GM21360 (cell line): ENCODE measurements around the gene TFEB.

Source experiments
- ATAC-seq: cut with Tn5 transposase; IDR thresholded peaks from one replicate; pipeline ENCODE4 v1.9.1; 2021; ENCODE audit warnings: mild to moderate bottlenecking, moderate library complexity; ENCODE audit not compliant: unreplicated experiment

Gene TFEB

GRCh38 chr6:41655176-41655575 lies 80.2 kb downstream of the TFEB start:
- no peak for ATAC-seq

GRCh38 chr6:41654698-41655151 lies 80.7 kb downstream of the TFEB start:
- ATAC-seq = no peak

GRCh38 chr6:41654151-41654697 lies 81.2 kb downstream of the TFEB start:
- no peak for ATAC-seq

- ATAC-seq = no peak
Observed at GRCh38 chr6:41653691-41654090, 81.7 kb downstream of the TFEB start.

- ATAC-seq = no peak
Observed at GRCh38 chr6:41652866-41653652, 82.3 kb downstream of the TFEB start.

GRCh38 chr6:41651962-41652657 lies 83.3 kb downstream of the TFEB start:
- ATAC-seq = no peak

GRCh38 chr6:41651246-41651961 lies 84.0 kb downstream of the TFEB start:
- ATAC-seq = no peak

- no peak for ATAC-seq
Observed at GRCh38 chr6:41650120-41650519, 85.3 kb downstream of the TFEB start.

- no peak for ATAC-seq
Observed at GRCh38 chr6:41649596-41649995, 85.8 kb downstream of the TFEB start.

- ATAC-seq = no peak
Observed at GRCh38 chr6:41648921-41649320, 86.5 kb downstream of the TFEB start.

GRCh38 chr6:41648070-41648585 lies 87.3 kb downstream of the TFEB start:
- no peak for ATAC-seq

GRCh38 chr6:41647061-41647511 lies 88.3 kb downstream of the TFEB start:
- no peak for ATAC-seq

GRCh38 chr6:41646026-41646795 lies 89.2 kb downstream of the TFEB start:
- no peak for ATAC-seq

- ATAC-seq = no peak
Observed at GRCh38 chr6:41645007-41645618, 90.3 kb downstream of the TFEB start.

GRCh38 chr6:41644297-41644879 lies 91.0 kb downstream of the TFEB start:
- ATAC-seq = no peak

- ATAC-seq = no peak
Observed at GRCh38 chr6:41643899-41644269, 91.5 kb downstream of the TFEB start.

- no peak for ATAC-seq
Observed at GRCh38 chr6:41642960-41643898, 92.2 kb downstream of the TFEB start.
